GM21723 (cell line): ENCODE data around the gene MRPL20.
"Not testable (repeated sequence)": the region's sequence is repeated elsewhere in the genome, so short reads cannot be mapped to it uniquely, and the experiment has no call there.

ENCODE experiments used
- ATAC-seq: cut with Tn5 transposase; IDR thresholded peaks from one replicate; pipeline ENCODE4 v1.9.1; 2021; ENCODE audit warnings: mild to moderate bottlenecking, moderate library complexity; ENCODE audit not compliant: unreplicated experiment

Gene MRPL20

DNA sequence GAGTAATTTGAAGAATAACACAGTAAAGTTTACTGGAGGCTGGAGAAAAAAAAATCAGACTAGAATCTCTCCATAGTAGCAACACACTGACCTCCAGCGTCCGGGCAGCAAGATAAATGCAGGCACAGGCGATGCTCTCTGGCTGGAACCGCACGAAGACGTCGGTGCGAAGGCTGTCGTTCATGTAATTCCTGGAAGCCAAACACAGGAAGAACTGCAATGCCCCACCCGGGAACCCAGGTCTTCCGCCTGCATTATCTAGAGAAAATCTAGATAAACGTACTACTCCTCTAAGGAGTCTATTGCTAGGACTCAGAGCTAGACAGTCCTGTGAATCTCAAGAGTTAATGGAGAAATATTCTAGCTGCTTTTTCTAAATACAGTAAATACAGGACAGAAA, 16.4 kb downstream of the MRPL20 start:
- ATAC-seq = no peak

DNA sequence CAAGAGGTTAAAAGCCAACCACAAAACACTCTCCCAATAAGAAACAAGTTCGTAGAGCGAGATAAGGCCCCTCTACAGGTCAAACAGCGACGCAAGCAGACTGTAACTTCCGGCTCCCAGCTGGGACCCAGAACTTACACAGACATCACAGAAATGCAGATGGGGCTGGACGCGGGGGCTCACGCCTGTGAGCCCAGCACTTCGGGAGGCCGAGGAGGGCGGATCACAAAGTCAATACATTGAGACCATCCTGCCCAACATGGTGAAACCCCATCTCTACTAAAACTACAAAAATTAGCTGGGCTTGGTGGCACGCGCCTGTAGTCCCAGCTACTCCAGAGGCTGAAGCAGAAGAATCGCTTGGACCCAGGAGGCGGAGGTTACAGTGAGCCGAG, 19.0 kb downstream of the MRPL20 start:
- no peak for ATAC-seq

DNA sequence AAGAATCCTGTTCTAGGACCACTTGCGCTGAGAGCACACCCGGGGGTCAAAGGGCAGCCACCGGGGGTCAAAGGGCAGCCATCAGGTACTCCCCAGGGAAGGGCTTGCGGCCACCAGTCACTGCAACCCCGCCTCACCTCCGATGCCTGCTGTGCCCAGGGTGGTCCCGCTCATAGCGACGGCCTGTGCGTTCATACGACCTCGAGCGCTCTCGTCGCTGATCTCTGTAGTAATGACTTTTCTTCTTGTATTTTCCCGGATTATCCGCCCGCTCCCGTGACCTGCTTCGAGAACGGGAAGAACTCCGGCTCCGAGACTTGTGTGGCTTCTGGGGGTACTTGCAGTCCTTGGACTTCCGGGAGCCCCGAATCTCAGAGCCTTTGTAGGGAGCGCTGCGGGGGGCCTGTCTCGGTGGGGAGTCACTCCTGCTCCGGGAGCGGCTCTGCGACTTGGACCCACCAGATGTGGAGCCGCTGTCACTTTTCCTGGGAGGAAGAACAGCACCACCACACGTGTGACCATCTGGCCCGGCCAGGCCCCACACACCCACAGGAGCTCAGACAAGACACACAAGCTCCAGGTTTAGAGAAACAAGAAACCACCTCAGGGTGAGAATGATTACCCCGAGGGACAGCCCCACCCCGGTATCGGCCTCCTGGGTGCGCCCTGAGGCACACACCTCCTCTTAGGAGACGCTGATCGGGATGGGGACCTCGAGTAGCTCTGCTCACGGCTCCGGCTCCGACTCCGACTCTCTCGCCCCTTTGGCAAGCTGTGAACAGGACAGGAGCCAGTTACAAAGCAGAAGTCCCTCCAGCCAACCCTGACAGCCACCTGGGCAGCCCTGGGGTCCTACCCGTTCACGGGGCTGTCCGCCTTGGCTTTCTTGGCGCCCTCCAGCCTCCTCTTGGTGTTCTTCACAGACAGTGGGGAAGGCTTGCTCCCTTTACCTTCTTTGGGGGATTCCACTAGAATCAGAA, 19.7 kb downstream of the MRPL20 start:
- ATAC-seq = no peak

- no peak for ATAC-seq
These were observed 21.2 kb downstream of the MRPL20 start for GRCh38 chr1:1385931-1386330.

GRCh38 chr1:1385339-1385738, 21.8 kb downstream of the MRPL20 start:
- ATAC-seq = not testable (repeated sequence)

DNA sequence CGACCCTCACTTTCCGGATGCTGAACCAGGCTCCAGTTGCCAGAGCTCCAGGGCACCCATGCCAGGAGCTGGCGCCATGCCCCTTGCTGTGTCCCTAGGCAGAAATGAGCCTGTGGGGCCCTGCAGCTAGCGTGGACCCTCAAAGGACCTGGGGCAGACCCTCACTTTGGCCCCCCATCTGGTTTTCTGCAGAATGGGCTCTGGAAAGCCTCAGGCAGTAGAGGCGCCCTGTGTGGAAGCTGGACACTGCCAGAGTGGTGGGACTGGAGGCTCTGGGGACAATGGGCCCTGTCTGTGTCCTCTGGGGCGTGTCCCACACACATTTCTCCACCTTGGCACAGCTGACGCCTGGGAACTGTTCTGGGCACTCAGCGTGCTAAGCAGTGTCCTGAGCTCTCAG, 25.8 kb downstream of the MRPL20 start:
- no peak for ATAC-seq

GRCh38 chr1:1380860-1381259, 26.2 kb downstream of the MRPL20 start:
- ATAC-seq = no peak

- no peak for ATAC-seq
These were observed 29.4 kb downstream of the MRPL20 start for GRCh38 chr1:1377540-1378205.

GRCh38 chr1:1376551-1377226, 30.4 kb downstream of the MRPL20 start:
- no peak for ATAC-seq

- peak; percentile 74 for ATAC-seq
These were observed 32.0 kb downstream of the MRPL20 start, which contains the start of gene AURKAIP1 for GRCh38 chr1:1374929-1375662. TSS of gene AURKAIP1 (minus strand) at chr1:1375207. CDS start at chr1:1374756, 451 bp downstream.

DNA sequence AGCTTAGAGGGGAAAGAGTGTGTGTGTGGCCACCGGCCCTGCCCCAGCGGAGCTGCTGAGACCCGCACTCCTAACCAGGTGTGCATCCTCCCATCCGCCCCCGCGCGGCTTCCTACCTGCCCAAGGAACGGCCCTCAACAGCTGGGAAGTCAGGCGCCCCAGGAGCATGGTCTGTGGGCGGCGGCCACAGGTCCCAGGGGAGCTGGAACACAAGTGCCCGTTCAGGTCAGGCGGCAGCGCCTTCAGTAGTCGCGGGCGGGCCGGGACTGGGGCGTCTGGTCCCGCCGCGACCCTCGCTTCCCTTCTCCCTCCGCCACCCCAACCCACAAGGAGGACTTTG, 32.5 kb downstream of the MRPL20 start:
- peak; percentile 6 for ATAC-seq

DNA sequence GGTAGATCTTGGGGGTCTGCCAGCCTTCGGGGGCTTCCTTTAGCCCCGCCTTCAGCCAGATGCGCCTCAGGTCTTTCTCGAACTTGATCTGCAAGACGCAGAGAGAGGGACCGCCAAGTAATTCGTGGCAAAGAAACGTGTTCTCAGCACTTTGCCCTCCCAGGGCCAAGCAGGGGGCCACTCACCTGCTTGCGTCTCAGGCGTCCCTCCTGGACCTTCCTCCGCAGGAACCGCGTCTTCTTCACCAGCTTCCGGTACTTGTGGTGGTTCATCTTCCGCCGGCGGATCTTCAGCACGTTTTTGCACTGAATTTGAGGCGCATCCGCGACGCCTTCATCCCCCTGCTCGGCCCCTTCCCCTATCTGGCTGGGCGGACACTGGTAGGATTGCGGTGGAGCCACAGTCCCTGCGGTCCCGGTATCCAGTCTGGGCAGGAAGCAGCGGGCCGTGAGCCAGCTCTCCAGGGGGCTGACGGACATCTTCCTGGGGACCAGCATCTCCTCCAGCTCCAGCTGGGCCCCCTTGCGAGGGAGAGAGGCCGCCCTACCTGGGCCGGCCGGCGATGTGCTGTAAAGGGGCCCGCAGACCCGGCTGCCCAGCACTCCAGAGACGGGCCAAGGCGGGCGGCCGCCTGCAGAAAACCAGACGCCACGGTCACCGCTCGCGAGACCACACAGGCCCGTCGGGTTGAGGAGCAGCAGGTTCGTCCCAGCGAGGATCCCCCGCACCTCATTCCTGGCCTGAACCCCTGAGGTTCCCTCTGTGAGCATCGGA, 33.1 kb downstream of the MRPL20 start:
- ATAC-seq = no peak

DNA sequence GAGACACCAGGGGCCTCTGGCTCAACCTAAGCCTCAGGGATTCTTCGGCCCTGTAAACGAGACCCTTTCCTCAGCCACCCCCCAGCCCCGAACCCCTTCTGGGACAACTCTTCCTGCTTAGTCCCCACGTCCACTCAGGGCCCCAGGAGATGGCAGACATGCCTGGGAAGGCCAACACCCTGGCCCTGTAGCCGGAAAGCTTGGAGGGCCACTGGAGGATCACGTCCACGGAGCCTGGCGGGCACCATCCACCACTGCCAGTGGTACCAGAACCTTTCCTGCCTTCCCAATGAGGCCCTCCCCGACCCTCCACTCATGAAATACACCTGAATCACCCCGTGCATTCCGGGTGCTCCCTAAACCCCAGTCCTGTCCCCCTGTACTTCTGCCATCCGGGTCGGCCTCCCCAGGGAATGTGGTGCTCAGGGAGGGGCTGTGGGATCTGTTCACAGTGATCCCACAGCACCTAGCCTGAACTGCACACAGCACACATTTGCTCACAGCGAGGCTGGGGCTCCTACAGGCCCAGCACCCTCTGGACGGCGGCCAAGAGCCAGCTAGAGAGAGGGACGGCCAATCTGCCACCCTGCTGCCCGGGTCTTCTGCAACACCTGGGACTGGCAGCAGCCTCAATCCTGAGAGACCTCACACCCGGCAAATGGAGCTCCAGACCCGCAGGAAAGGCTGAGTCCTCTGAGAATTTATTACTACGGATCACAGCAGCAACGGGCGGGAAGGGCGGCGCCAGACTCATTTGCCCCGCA, 33.9 kb downstream of the MRPL20 start:
- ATAC-seq = no peak

- ATAC-seq = peak; percentile 23
These were observed 35.1 kb downstream of the MRPL20 start for GRCh38 chr1:1371746-1372711.

GRCh38 chr1:1371364-1371745, 35.7 kb downstream of the MRPL20 start:
- ATAC-seq = no peak

GRCh38 chr1:1370771-1371300, 36.3 kb downstream of the MRPL20 start:
- ATAC-seq = no peak

DNA sequence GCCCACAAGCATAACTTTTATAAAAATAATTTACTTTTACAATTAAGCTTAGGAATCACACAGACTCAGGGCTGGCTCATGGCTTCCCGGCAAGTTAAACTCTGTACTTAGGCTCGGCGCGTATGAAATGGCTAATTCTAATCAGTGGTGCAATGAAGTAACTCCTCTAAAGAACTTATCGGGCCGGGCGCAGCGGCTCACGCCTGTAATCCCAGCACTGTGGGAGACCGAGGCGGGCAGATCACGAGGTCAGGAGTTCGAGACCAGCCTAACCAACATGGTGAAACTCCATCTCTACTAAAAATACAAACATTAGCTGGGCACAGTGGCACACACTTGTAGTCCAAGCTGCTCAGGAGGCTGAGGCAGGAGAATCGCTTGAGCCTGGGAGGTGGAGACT, 37.0 kb downstream of the MRPL20 start:
- ATAC-seq = not testable (repeated sequence)

GRCh38 chr1:1367315-1367714, 39.8 kb downstream of the MRPL20 start:
- no peak for ATAC-seq
